ENCODE data around the gene RAB30. TPM values are rescaled to one million over a fixed set of nuclear protein-coding genes. Genes with fewer than 3 reads are reported as not detected.

The RAB30 gene
- total and polyA plus RNA-seq, 7 donors: 6.0 to 29.9 (median 24.0) TPM

DNA sequence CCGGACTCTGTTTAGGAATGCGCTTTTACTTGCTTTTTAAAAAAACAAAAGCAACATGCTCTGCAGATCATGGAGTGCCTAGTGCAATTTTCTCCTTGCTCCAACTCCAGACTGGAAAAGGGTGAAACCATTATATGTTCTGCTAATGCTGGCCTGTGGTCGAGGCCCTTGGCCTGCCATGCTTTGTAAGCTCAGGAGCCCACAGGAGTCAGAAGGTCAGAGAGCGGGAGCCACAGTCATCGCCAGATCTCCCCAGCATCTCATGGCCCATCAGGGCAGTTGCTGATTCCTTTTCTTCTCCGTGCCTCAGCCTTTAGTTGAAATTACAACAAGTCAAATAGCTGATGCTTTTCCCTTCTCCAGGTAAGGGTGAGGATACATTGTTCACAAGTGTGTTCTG is 89.8 kb downstream of the RAB30 start:
- WGBS, 2 donors: 95 to 96% methylated on average over 6 of the region's 6 CpGs
- Histone ChIP-seq H3K27ac (no peak overlapping the region), H3K9me3 (no peaks in the 10 kb centered on the region), H3K4me1 (peaks cover 0 to 18% (median 6%) of the 10 kb centered on the region in 4 donors), H3K27me3 (no peaks in the 10 kb centered on the region), H3K36me3 (peaks cover 0 to 55% (median 9%) of the 10 kb centered on the region in 4 donors), H3K4me3 (no peak overlapping the region)
- no peak for DNase-seq
- intact Hi-C loops (cut with DNase I): no loop called here
- TF ChIP-seq EP300 (IDR thresholded peaks at IDR 0.05) (no peak), POLR2A (IDR thresholded peaks at IDR 0.05) (no peak), POLR2AphosphoS5 (IDR thresholded peaks at IDR 0.05) (no peak), CTCF (IDR thresholded peaks at IDR 0.05) (no peak)

DNA sequence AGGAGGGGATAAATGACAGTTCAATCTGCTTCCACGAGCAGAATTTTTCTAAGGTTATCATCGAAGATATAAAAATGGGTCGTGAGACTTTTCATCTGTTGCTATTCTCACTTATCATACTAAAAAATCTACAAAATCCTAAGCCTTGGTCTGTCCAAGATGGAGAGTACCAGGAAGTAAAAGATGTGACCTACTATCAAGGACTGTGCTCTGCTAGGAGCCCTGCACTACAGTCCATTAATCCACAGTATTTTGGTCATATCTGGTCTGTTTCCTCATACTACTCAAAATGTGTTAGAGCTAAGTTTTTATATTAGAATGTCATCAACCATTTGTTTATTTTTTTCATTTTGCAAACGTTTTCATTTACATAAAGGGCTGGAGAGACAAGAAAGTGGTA is 90.8 kb downstream of the RAB30 start:
- peaks cover 0 to 18% (median 6%) of the 10 kb centered on the region in 4 donors for H3K4me1 ChIP-seq
- TF ChIP-seq CTCF (IDR thresholded peaks at IDR 0.05) (no peak), POLR2A (IDR thresholded peaks at IDR 0.05) (no peak), EP300 (IDR thresholded peaks at IDR 0.05) (no peak), POLR2AphosphoS5 (IDR thresholded peaks at IDR 0.05) (no peak)
- H3K27me3 ChIP-seq: no peaks in the 10 kb centered on the region
- no peak overlapping the region for H3K4me3 ChIP-seq
- no peaks in the 10 kb centered on the region for H3K9me3 ChIP-seq
- no peak for DNase-seq
- intact Hi-C loops (cut with DNase I): no loop called here
- H3K27ac ChIP-seq: peak overlapping the region in 1 of 4 donors; percentile 43
- WGBS, 2 donors: 85 to 86% methylated on average over 4 of the region's 4 CpGs
- peaks cover 0 to 46% (median 9%) of the 10 kb centered on the region in 4 donors for H3K36me3 ChIP-seq

- Histone ChIP-seq H3K9me3 (no peaks in the 10 kb centered on the region), H3K27me3 (no peaks in the 10 kb centered on the region), H3K36me3 (peaks cover 0 to 40% (median 9%) of the 10 kb centered on the region in 4 donors), H3K27ac (peak overlapping the region in 1 of 4 donors; percentile 43), H3K4me3 (no peak overlapping the region), H3K4me1 (peaks cover 0 to 18% (median 6%) of the 10 kb centered on the region in 4 donors)
- no peak for TF ChIP-seq POLR2A (IDR thresholded peaks at IDR 0.05)
- no peak for TF ChIP-seq CTCF (IDR thresholded peaks at IDR 0.05)
- TF ChIP-seq EP300 (IDR thresholded peaks at IDR 0.05): no peak
- no peak for TF ChIP-seq POLR2AphosphoS5 (IDR thresholded peaks at IDR 0.05)
- no peak for DNase-seq
- intact Hi-C loops (cut with DNase I): no loop called here
Measured at GRCh38 chr11:82980292-82980691, 91.4 kb downstream of the RAB30 start.

DNA sequence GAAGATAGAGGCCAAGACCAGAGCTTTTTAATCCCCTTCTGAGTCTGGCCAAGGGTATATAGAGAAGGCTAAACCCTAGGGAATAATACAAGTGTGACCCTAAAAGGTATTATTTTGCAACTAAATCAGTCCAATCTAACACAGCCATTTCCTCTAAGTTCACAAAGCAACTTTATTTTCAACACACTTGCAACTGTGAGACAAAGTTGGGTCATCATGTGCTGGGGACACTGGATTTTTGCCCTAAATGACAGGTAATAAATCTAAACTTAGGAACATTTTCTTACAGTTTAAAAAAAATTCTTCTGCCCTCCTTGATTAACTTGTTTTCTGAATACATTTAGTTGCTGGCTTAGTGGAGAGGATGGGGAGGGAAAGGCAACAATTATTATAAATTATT is 91.9 kb downstream of the RAB30 start:
- peaks cover 0 to 35% (median 9%) of the 10 kb centered on the region in 4 donors for H3K36me3 ChIP-seq
- no peaks in the 10 kb centered on the region for H3K9me3 ChIP-seq
- H3K4me1 ChIP-seq: peaks cover 0 to 18% (median 6%) of the 10 kb centered on the region in 4 donors
- intact Hi-C loops (cut with DNase I): no loop called here
- no peaks in the 10 kb centered on the region for H3K27me3 ChIP-seq
- H3K27ac ChIP-seq: peak overlapping the region in 1 of 4 donors; percentile 43
- no peak overlapping the region for H3K4me3 ChIP-seq
- TF ChIP-seq POLR2AphosphoS5 (IDR thresholded peaks at IDR 0.05) (peak in 1 of 4 donors; percentile 12), POLR2A (IDR thresholded peaks at IDR 0.05) (no peak), CTCF (IDR thresholded peaks at IDR 0.05) (no peak)
- no peak for DNase-seq

GRCh38 chr11:82978422-82979099 is 93.1 kb downstream of the RAB30 start:
- Histone ChIP-seq H3K27me3 (no peaks in the 10 kb centered on the region), H3K27ac (no peak overlapping the region), H3K4me1 (peaks cover 0 to 18% (median 6%) of the 10 kb centered on the region in 4 donors), H3K9me3 (no peaks in the 10 kb centered on the region), H3K4me3 (no peak overlapping the region), H3K36me3 (peaks cover 0 to 23% (median 6%) of the 10 kb centered on the region in 4 donors)
- intact Hi-C loops (cut with DNase I): no loop called here
- WGBS, 2 donors: 74 to 78% methylated on average over 6 of the region's 6 CpGs
- no peak for DNase-seq
- TF ChIP-seq EP300 (IDR thresholded peaks at IDR 0.05): no peak
- no peak for TF ChIP-seq POLR2A (IDR thresholded peaks at IDR 0.05)
- no peak for TF ChIP-seq CTCF (IDR thresholded peaks at IDR 0.05)
- TF ChIP-seq POLR2AphosphoS5 (IDR thresholded peaks at IDR 0.05): no peak
